ENCODE measurements around the gene GPR157. TPM values are rescaled to one million over a fixed set of nuclear protein-coding genes. Genes with fewer than 3 reads are reported as not detected.

Gene GPR157
- total and polyA plus RNA-seq, 2 of the 13 experiments (the other 11 are each of a cell fraction or from before 2014, with no cell fraction given) = 10.1 to 19.2 TPM

DNA sequence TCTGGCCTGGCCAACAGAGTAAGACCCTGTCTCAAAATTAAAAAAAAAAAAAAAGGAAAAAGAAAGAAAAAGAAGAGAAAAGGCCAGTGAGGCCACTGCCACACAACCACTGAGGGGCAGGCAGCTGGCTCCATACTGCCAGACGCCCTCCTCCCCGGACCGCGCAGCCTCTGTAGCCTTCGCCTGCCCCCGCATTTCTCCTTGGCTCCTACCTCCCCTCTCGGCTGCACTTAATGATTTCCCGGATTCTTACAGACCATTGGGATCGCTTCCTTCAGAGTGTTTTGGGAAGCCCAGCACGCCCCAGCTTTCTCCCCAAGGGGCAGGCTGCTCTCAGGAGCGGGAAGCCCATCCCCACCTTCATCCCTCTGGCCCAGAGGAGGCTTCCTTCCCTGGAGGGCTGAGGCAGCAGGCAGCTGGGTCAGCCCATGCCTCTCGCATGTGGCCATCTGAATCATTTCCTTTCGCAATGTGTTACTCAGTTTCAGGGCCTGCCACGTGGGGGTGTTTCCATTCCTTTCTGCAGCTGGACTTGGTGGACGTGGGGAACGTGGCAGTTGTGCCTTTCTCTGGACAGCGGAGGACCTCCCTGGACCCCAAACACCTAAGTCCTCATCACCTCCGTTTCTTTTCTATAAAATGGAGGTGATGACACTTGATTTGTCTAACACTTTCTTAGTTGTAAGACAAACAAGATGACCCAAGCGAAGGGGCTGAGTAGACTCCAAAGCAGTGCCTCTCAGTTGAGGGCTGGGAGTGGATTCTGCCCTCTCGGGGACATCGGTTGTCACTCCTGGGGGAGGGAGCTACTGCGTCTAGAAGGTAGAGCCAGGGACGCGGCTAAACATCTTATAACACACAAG is 61.7 kb downstream of the GPR157 start (continued):
- TF ChIP-seq, protein P1, sequence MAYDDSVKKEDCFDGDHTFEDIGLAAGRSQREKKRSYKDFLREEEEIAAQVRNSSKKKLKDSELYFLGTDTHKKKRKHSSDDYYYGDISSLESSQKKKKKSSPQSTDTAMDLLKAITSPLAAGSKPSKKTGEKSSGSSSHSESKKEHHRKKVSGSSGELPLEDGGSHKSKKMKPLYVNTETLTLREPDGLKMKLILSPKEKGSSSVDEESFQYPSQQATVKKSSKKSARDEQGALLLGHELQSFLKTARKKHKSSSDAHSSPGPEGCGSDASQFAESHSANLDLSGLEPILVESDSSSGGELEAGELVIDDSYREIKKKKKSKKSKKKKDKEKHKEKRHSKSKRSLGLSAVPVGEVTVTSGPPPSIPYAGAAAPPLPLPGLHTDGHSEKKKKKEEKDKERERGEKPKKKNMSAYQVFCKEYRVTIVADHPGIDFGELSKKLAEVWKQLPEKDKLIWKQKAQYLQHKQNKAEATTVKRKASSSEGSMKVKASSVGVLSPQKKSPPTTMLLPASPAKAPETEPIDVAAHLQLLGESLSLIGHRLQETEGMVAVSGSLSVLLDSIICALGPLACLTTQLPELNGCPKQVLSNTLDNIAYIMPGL (CRISPR knock-in tag; IDR thresholded peaks at IDR 0.05; ENCODE audit: borderline replicate concordance in 1 of 2, low read depth in 1 of 2) = peak in 1 of 2 experiments; percentile 41; a peak in 2 of 4 replicates
- TF ChIP-seq ZNF12 (CRISPR knock-in tag; IDR thresholded peaks at IDR 0.05) (0 out of 2 replicates have a peak, but pooled peaks have one; percentile 12), ZNF616 (CRISPR knock-in tag; IDR thresholded peaks at IDR 0.05; ENCODE audit: low read depth) (no peak), KLF6 (CRISPR knock-in tag; IDR thresholded peaks at IDR 0.05) (peak; percentile 36; the same call in 1 of the 2 replicates), ETV5 (CRISPR knock-in tag; IDR thresholded peaks at IDR 0.05; ENCODE audit: borderline replicate concordance) (peak; percentile 49; the same call in 1 of the 2 replicates), HNRNPL (IDR thresholded peaks at IDR 0.05; ENCODE audit: low read depth, low read length) (no peak), CCDC6 (CRISPR knock-in tag; IDR thresholded peaks at IDR 0.05) (no peak), ZBTB38 (CRISPR knock-in tag; IDR thresholded peaks at IDR 0.05) (peak; percentile 77), ZFX (CRISPR knock-in tag; IDR thresholded peaks at IDR 0.05; ENCODE audit: low read depth) (peak; percentile 23; the same call in 1 of the 2 replicates), ZNF354B (CRISPR knock-in tag; IDR thresholded peaks at IDR 0.05) (no peak), MED1 (CRISPR knock-in tag; IDR thresholded peaks at IDR 0.05) (peak; percentile 68), ZNF629 (CRISPR knock-in tag; conservative IDR thresholded peaks at IDR 0.05) (no peak), FOXP1 (IDR thresholded peaks at IDR 0.05) (no peak), FOXP1 (CRISPR knock-in tag; IDR thresholded peaks at IDR 0.05) (0 out of 2 replicates have a peak, but pooled peaks have one; percentile 7), JUNB (CRISPR knock-in tag; IDR thresholded peaks at IDR 0.05; ENCODE audit: borderline replicate concordance) (no peak), FOXK1 (CRISPR knock-in tag; IDR thresholded peaks at IDR 0.05; ENCODE audit: borderline replicate concordance, low read depth) (peak; percentile 51; the same call in 1 of the 2 replicates), ZNF335 (CRISPR knock-in tag; IDR thresholded peaks at IDR 0.05) (peak; percentile 86; the same call in 1 of the 2 replicates), ZNF430 (CRISPR knock-in tag; IDR thresholded peaks at IDR 0.05) (peak; percentile 85), MIER3 (CRISPR knock-in tag; IDR thresholded peaks at IDR 0.05; ENCODE audit: borderline replicate concordance) (peak; percentile 61; the same call in 1 of the 2 replicates), HMG20A (CRISPR knock-in tag; IDR thresholded peaks at IDR 0.05; ENCODE audit: borderline replicate concordance) (peak; percentile 60; the same call in 1 of the 2 replicates), ZNF547 (CRISPR knock-in tag; IDR thresholded peaks at IDR 0.05) (peak; percentile 56; the same call in 1 of the 2 replicates), JUN (CRISPR knock-in tag; IDR thresholded peaks at IDR 0.05) (peak; percentile 42; the same call in 1 of the 2 replicates)
- TF ChIP-seq, protein P2, sequence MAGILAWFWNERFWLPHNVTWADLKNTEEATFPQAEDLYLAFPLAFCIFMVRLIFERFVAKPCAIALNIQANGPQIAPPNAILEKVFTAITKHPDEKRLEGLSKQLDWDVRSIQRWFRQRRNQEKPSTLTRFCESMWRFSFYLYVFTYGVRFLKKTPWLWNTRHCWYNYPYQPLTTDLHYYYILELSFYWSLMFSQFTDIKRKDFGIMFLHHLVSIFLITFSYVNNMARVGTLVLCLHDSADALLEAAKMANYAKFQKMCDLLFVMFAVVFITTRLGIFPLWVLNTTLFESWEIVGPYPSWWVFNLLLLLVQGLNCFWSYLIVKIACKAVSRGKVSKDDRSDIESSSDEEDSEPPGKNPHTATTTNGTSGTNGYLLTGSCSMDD (CRISPR knock-in tag; IDR thresholded peaks at IDR 0.05) = 0 out of 2 replicates have a peak, but pooled peaks have one; percentile 29
- TF ChIP-seq, protein P3, sequence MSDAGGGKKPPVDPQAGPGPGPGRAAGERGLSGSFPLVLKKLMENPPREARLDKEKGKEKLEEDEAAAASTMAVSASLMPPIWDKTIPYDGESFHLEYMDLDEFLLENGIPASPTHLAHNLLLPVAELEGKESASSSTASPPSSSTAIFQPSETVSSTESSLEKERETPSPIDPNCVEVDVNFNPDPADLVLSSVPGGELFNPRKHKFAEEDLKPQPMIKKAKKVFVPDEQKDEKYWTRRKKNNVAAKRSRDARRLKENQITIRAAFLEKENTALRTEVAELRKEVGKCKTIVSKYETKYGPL (CRISPR knock-in tag; IDR thresholded peaks at IDR 0.05) = no peak
- TF ChIP-seq, protein P4, sequence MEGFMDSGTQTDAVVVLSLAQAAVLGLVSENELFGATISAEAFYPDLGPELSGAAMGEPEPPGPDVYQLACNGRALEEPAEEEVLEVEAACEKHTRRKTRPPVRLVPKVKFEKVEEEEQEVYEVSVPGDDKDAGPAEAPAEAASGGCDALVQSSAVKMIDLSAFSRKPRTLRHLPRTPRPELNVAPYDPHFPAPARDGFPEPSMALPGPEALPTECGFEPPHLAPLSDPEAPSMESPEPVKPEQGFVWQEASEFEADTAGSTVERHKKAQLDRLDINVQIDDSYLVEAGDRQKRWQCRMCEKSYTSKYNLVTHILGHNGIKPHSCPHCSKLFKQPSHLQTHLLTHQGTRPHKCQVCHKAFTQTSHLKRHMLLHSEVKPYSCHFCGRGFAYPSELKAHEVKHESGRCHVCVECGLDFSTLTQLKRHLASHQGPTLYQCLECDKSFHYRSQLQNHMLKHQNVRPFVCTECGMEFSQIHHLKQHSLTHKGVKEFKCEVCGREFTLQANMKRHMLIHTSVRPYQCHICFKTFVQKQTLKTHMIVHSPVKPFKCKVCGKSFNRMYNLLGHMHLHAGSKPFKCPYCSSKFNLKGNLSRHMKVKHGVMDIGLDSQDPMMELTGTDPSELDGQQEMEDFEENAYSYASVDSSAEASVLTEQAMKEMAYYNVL (CRISPR knock-in tag; IDR thresholded peaks at IDR 0.05; ENCODE audit: borderline replicate concordance) = no peak

All from HepG2 (cell line).